Measurements from ENCODE around the gene MCM9. TPM values are rescaled to one million over a fixed set of nuclear protein-coding genes. Genes with fewer than 3 reads are reported as not detected.

MCM9 gene
- total RNA-seq, 1 experiment from 2014 or later, result 18.6 TPM

GRCh38 chr6:118788702-118789101 lies 146.3 kb downstream of the MCM9 start:
- Histone ChIP-seq H4K8ac (replicated peaks; ENCODE audit: insufficient read length, low read depth, low read length) (no peak overlapping the region), H3K18ac (ENCODE audit: insufficient read length, low read depth, low read length) (no peak overlapping the region), H2BK12ac (ENCODE audit: insufficient read length, low read depth, low read length) (no peak overlapping the region), H3K14ac (ENCODE audit: insufficient read depth, low read length) (no peak overlapping the region), H3T11ph (ENCODE audit: low read length) (no peak overlapping the region), H3K56ac (ENCODE audit: insufficient read length, low read depth, low read length) (no peak overlapping the region), H2BK5ac (ENCODE audit: insufficient read length, low read length) (no peak overlapping the region), H3K4ac (ENCODE audit: low read depth, low read length) (no peak overlapping the region), H3K4me1 (ENCODE audit: insufficient read depth, low read length) (no peaks in the 10 kb centered on the region; the same call in 1 of the 2 replicates), H4K20me1 (ENCODE audit: control insufficient read depth, insufficient read depth, insufficient read length) (no peaks in the 10 kb centered on the region), H3K79me2 (ENCODE audit: insufficient read depth, low read length) (no peaks in the 10 kb centered on the region), H3K79me1 (ENCODE audit: insufficient read depth, low read depth, low read length, poor library complexity, severe bottlenecking) (no peaks in the 10 kb centered on the region), H3K27me3 (ENCODE audit: insufficient read depth, low read length) (no peaks in the 10 kb centered on the region), H4K91ac (ENCODE audit: insufficient read length, low read depth, low read length) (no peak overlapping the region), H3K27ac (ENCODE audit: insufficient read length, low read depth, low read length) (no peak overlapping the region), H3K4me2 (ENCODE audit: insufficient read depth, insufficient read length, low read length) (no peak overlapping the region), H2BK120ac (ENCODE audit: low read depth, low read length, poor library complexity, severe bottlenecking) (no peak overlapping the region), H3K23ac (ENCODE audit: insufficient read length, low read depth, low read length) (no peak overlapping the region), H2BK15ac (ENCODE audit: low read depth, low read length) (no peak overlapping the region), H2AFZ (ENCODE audit: low read length) (no peak overlapping the region), H2AK5ac (ENCODE audit: insufficient read length, low read length) (no peak overlapping the region), H3K9ac (ENCODE audit: extremely low read depth, insufficient read length, low read length) (no peak overlapping the region), H2BK20ac (ENCODE audit: low read depth, low read length, poor library complexity, severe bottlenecking) (no peak overlapping the region), H3K9me3 (ENCODE audit: control insufficient read depth, low read depth, low read length) (no peaks in the 10 kb centered on the region), H3K23me2 (ENCODE audit: insufficient read length, low read depth, low read length, poor library complexity, severe bottlenecking) (no peaks in the 10 kb centered on the region), H4K5ac (ENCODE audit: insufficient read length, low read depth, low read length) (no peak overlapping the region)
- no peaks in the 10 kb centered on the region for H3K27me3 Mint-ChIP-seq (ENCODE audit: low read depth)
- H3K27ac Mint-ChIP-seq, result no peak overlapping the region
- no CpG with 5 or more reads among the region's 4 CpGs for WGBS (ENCODE audit: extremely low coverage, insufficient read length, low lambda C conversion rate)
- no peak overlapping the region for H3K4me3 Mint-ChIP-seq
- peaks cover 5 to 6% of the 10 kb centered on the region in 2 experiments; a peak in 3 of 5 replicates for H3K9me3 Mint-ChIP-seq
- peaks cover 0 to 8% (median 2%) of the 10 kb centered on the region in 3 experiments; a peak in 2 of 7 replicates for H3K36me3 Mint-ChIP-seq (ENCODE audit: insufficient read depth in 1 of 3, low read depth in 3 of 3)
- peaks cover 7 to 10% of the 10 kb centered on the region in 2 experiments; a peak in 3 of 4 replicates for H3K4me1 Mint-ChIP-seq
- no peak for TF ChIP-seq CTCF (conservative IDR thresholded peaks at IDR 0.05)
- DNase-seq, result peak; percentile 1

Data from H9 (cell line).